GM21515 (cell line): ENCODE measurements around the gene CACNA2D4.

Experiments
- ATAC-seq: cut with Tn5 transposase; IDR thresholded peaks from one replicate; pipeline ENCODE4 v1.9.1; 2021; ENCODE audit not compliant: unreplicated experiment

The CACNA2D4 gene

DNA sequence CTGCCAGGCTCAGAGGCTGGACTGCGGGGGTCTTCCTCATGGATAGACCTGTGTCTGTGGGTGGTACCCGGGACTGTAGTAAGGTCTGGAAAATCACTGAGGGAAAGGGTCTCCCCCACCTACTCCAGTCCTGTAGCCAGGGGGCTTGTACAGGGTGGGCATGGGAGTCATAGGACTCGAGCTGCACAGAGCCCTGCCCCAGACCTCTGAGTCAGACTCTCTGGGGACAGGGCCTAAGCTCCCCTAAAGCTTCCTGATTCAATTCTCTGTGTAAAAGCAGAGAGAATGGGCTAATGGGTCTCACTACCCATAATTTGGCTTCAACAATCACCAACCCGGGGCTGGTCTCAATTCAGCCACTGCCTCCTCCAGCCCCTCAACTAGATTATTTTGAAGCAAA, 71.0 kb downstream of the CACNA2D4 start:
- ATAC-seq, result no peak

GRCh38 chr12:1846421-1847405, 71.7 kb downstream of the CACNA2D4 start:
- ATAC-seq, result no peak

GRCh38 chr12:1845886-1846285, 72.6 kb downstream of the CACNA2D4 start:
- ATAC-seq, result no peak

DNA sequence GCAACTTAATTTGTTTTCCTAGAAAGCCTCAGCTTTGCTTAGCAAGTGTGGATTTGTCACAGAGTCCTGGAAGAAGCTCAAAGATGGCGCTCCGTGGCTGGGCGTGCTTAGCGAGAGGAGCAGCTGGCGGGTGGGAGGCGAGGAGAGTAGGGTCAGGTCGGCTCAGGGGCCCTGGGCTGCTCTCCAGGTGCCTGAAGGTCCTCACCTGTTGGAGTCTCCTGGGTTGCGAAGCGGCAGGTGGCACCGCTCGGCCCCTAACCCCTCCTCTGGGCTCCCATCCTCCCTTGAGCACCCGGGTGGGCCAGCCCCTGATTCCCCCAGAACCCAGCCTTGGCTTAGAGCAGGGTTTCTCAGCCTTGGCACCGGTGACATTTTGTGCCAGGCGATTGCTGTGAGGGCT, 73.0 kb downstream of the CACNA2D4 start:
- no peak for ATAC-seq

- ATAC-seq, result no peak
Measured at GRCh38 chr12:1844661-1845409, 73.6 kb downstream of the CACNA2D4 start.

DNA sequence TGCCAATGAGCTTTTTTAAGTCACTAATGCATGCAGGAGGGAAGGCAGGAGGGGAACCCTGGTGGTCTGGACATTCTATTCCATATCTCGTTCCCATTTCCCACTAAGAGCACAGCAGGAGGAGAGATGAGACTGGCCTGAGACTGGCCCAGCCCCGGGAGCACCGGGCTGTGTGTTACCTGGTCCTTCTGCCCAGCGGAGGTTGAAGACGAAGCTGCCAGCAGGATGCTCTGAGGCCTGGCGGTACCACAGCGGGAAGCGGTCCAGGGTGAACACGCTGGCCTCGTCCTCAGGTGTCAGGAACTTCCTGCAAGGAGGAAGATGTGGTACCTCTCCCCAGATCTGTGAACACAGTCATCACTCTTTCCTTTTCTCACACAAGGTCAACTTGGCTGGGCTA, 74.2 kb downstream of the CACNA2D4 start:
- ATAC-seq, result no peak

GRCh38 chr12:1843641-1844005, 74.8 kb downstream of the CACNA2D4 start:
- ATAC-seq, result no peak

DNA sequence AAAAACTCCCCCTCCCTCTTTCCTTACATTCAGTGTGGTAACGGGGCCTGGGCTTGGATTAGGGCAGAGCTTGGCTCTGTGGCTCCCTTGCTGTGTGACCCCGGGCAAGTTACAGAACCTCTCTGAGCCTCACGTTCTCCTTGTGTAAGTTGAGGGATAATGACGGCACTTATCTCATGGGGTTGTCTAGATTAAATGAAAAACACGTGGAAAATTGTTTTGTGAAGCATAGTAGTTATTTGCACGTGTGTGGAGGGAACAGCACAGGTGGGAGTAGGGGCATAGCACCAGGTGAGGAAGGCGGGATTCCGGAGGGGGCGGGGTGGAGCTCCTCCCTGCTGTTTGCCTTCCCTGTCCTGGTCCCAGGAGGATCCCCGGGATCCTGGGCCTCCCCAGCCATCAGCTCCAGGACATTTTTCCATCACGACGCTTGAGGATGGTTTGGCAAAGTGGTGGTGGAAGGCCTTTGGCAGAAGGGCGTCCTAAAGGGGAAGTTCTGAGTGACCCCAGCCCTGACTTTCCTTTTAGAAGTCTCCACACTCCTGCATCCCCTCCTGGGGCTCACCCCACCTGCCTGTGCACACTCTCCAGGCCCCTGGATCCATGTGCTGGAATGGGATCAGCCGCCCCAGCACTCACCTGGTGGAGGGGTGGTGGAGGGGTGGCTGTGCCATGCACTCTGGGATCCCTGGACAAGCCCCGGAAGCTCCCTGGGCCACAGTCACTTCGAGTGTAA, 75.4 kb downstream of the CACNA2D4 start:
- no peak for ATAC-seq

DNA sequence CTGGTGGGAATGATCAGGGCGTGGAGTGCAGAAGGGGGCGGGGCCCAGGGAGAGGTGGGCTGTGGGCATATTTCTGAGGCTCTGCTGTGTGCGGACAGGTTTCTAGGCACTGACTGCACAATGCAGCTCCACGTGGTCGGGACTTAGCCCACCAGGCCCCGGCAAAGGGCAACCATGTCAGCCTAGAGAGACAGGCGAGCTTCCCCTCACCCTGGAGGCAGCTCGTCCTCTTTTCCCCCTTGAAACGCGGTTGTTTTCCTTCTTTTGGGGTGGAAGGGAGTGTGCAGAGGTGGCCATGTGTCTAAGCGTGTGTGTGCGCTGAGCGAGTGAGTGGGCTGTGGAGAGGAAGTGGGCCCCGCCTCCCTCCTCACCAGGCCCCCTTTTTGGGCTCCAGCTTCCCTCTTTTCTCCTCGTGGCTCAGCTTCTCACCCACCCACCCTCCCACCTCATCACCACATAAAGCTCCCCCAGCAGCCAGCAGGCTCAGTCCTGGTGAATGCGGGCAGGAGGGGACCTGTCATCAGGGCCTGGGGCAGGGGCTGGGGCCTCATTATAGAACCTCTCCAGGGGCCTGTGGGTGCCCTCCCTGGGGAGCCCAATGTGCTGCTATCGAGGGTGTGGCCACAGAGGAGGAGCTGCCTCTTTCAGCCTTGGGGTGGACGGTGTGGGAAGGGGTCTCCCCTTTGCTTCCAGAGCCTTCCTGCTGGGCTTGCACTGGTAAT, 76.1 kb downstream of the CACNA2D4 start:
- no peak for ATAC-seq

DNA sequence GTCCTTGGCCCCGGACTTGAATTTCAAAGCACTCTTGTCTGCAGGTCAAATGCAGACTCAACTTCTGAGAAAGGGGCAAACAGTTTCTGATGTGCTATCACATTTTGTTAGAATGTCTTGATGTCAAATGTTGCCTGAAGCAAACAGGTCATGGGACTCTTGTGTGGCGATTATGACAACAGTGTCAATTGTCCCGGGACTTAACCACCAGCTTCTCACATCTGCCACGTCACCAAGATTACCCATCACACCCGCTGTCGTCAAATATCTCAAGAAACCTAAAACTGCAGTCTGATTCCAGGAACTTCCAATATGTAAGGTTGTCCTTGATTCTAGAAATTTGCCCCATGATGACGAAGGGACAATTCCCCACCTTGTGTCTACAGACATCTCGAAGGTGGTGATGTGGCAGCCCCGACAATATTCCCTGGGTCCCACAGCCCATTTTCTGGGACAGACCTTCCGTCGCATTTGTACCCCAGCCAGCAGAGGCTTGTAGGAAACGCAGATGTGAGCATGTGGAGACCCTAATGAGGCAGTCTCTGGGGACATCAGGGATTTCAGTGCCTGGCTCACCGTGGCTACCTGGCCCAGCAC, 76.8 kb downstream of the CACNA2D4 start:
- ATAC-seq, result no peak

DNA sequence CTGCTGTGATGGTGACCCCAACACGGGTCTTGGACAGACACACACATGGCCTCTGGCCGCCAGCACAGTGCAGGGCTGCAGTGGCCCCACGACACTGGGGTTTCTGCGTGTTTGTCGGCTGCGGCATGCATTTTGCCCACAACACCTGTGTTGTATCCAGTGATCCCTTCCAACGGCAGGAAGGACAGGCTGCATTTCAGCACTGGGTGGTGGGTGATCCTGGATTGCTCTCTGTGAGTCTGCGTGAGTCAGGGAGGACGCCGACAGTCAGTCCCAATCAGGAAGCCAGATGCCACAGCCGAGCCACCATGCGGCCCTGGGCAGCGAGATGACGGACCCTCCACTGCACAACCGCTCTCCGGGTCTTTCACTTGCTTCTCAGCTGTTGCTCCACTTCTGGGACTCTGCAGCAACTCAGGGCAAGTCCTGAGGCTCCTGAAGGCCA, 77.4 kb downstream of the CACNA2D4 start:
- no peak for ATAC-seq

GRCh38 chr12:1839956-1840951, 78.2 kb downstream of the CACNA2D4 start:
- no peak for ATAC-seq

GRCh38 chr12:1839464-1839863, 79.0 kb downstream of the CACNA2D4 start:
- no peak for ATAC-seq

GRCh38 chr12:1838994-1839365, 79.5 kb downstream of the CACNA2D4 start:
- ATAC-seq, result no peak

- no peak for ATAC-seq
Measured at GRCh38 chr12:1838205-1838993, 80.1 kb downstream of the CACNA2D4 start.

- no peak for ATAC-seq
Measured at GRCh38 chr12:1837541-1838204, 80.8 kb downstream of the CACNA2D4 start.

DNA sequence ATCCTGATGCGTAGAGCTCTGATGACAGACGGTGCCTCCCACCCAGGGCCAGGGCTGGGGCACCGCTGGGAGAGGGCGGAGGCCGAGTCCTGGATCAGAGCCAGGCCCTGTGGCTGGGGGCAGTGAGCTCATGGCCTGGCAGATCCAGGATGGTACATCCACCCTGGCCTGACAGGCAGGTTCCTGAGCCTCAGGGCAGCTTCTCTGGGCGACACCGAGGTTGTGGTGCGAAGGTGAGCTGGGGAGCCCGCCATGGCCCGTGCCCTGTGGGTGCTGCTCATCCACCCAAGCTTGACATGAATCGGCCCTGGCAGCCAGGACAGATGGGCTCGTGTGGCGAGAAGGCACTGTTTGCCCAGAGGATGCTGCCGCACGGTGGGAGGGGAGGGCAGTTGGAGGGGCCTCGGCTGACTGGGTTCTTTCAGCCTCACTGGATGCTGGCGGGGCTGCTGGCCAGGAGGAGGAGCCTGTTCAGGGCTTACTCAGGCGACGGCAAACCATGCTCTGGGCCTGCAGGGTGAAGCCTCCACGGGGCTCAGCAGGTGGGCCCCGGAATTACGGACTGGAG, 81.5 kb downstream of the CACNA2D4 start:
- ATAC-seq, result no peak
